AG08395 (cell line): ENCODE data around the gene NECTIN1.

Experiments
- DNase-seq: peaks from one replicate; pipeline ENCODE4 v3.0.0; 2012; ENCODE audit warnings: mixed read lengths, low spot score

NECTIN1 gene

DNA sequence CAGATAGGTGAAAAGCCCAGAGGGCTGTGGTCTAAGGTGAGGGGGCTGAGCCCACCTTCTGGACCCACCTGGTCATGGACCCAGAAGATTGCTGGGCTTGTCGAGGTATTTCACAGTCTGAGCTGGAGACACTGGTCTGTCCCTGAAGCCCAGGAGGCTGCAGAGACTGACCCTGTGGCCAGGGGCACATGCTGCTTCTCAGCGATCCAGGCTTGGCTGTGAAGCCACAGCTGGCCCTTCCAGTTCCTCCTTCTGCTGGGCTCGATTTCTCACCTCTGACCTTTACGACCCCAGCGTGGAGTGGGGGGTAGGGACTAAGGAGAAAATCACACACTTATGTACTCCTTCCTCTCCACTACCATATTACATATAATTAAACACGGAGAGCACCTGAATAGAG, 88.5 kb downstream of the NECTIN1 start:
- no peak for DNase-seq

GRCh38 chr11:119639642-119640205, 89.3 kb downstream of the NECTIN1 start:
- no peak for DNase-seq

GRCh38 chr11:119638851-119639250, 90.1 kb downstream of the NECTIN1 start:
- DNase-seq = no peak

DNA sequence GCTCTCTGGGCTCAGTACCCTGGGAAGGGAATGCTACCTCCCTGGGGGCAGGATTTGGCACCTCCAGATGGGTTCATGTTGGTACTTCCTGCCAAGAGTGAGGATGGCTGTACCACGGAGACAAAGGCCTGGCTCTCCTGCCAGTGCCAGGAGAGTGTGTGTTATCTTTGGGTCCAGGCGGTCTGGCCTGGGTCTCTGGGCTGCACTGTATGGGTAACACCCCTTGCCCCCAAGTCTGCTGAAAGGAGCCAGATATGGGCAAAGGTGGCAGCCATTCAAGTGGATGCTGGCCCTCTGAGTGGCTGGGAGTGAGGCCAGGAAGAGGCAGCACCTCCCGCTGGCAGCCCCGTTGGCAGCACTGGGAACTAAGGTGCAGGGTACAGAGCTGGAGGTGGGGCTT, 91.5 kb downstream of the NECTIN1 start:
- DNase-seq = no peak

GRCh38 chr11:119635776-119636175, 93.2 kb downstream of the NECTIN1 start:
- DNase-seq = no peak

DNA sequence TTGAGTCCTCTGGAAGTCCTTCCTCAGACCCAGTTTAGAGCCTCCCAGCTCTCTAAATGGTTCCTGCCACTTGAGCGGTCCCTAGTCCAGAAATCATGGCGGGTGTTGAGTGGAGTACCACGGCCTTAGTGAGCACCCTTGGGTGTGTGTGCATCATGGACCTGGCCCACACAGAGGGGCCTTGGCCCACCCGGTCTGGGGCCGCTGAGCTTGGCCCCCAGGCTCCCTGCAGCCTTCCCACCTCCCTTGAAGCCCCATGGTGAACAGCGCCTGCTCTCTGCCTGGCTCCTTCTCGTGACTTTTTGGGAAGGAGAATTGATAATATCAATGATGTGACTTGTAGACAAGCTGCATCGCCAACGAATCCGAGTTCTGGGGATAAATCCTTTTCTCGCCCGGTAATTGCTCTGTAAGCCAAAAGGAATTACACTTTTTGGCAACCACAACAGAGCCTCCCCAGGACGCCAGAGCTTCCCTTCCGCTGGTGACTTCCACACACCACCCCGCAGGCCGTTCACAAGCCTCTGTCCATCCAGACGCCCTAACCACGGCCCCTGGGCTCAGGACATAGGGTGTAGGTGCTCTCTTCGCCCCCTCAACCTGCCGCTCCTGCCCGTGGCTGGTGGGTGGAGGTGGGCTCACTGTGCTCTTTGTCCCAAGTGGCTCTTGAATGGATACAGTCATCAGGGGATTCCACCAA, 93.8 kb downstream of the NECTIN1 start:
- DNase-seq = no peak

DNA sequence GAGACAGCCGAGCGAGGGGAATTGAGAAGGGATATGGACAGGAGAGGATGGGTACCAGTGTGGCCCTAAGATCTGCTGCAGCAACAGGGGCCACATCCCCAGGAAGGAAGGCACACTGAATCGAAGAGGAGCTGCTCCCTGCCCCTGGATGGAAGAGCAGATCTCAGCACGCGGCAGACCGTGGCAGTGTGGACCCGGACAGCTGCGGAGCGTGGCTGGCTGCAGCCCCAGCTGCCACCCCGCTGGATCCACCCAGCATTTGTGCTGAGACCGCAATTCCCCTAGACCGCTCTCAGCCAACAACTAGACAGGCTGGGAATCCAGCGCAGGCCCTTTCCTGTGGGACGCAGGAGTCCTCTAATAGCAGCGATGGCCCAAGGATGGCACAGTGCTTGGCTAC, 94.7 kb downstream of the NECTIN1 start:
- no peak for DNase-seq

GRCh38 chr11:119629834-119630624, 99.0 kb downstream of the NECTIN1 start:
- no peak for DNase-seq

GRCh38 chr11:119629085-119629484, 99.9 kb downstream of the NECTIN1 start:
- DNase-seq = no peak

- no peak for DNase-seq
Measured at GRCh38 chr11:119627286-119627685, 101.7 kb downstream of the NECTIN1 start.

GRCh38 chr11:119626871-119627270, 102.1 kb downstream of the NECTIN1 start:
- no peak for DNase-seq

- DNase-seq = no peak
Measured at GRCh38 chr11:119626197-119626841, 102.7 kb downstream of the NECTIN1 start.

- no peak for DNase-seq
Measured at GRCh38 chr11:119625206-119625978, 103.6 kb downstream of the NECTIN1 start.

DNA sequence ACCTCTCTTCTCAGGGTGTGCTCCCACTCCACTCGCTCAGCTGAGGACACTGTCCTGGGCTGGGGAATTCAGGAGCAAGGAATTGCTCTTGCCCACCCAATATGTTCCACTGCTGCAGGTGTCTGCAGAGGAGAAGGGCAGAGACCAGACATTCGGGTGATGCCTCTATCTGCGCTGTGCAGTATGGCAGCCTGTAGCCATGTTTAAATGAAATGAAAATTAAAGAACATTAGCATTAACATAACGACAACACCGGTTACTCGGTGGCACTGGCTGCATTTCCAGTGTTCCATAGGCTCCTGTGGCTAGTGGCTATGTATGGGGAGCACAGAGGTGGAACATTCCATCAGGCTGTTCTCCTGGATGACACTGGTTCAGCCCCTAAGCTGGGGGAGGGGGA, 104.4 kb downstream of the NECTIN1 start:
- DNase-seq = no peak

GRCh38 chr11:119624102-119624615, 104.8 kb downstream of the NECTIN1 start:
- no peak for DNase-seq

DNA sequence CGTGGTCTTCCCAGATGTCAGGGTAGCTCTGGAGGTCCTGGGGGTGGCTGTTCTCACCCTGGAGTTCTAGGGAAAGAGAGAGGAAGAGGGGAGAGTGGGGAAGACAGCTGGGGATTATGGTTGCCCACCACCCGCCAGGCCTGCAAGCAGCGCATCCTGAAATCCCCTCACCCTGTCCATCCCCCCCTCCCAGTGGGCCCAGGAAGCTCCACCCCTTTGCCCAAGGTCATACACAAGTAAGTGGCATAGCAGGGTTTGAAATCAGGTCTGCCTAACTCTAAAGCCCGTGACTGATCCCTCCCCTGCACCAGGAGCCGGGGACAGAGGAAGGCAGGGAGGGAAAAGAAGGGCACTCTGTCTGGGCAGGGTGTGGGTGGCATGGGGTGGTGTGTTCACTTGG, 105.3 kb downstream of the NECTIN1 start:
- no peak for DNase-seq

DNA sequence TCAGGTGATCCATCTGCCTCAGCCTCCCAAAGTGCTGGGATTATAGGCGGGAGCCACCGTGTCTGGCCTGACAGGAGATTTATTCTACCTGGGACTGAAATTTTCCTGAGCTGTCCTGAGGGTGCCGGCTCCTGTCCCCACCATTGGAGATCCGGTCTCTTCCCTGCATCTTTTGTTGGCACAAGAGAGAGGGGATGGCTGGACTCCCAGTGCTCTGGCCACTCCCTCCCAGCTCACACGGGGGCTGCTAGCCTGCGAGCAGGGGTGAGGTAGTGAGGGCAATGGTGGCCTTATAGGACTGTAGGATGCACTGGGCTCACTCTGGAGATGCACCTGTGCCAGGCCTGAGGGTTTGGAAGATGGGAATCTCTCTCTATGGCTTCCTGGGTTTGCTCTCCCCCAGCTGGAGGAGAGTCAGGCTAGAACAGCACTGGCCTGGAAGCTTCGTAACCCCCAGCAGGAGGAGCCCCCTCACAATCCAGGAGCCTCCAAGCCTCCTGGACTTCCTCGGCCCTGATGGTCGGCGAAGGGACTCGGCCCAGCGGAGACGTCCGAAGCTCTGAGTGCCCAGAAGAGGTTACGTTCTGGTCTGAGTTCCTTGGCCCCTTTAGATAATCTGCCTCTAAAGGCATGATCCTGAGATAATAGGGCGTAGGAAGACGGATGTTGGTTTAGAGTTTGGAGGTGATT, 106.4 kb downstream of the NECTIN1 start:
- no peak for DNase-seq

DNA sequence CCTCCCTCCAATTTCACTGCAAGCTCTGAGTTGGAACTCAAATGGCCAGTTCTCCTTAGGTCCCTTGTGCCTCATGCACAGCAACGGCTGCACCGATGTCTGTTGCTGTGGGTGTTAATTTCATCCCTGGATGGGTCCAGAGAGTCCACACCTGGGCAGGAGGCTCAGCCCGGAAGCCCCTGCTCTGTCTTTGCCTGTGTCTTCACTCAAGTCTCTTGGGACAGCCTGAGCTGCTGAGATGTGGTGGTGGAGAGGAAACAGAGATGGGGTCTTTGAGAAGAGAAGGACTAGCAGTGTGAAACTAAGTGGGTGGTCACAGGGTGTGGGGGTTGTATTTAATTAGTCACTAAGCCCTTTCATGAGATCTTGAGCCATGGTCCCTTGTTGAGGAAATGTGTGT, 109.3 kb downstream of the NECTIN1 start:
- DNase-seq = no peak

DNA sequence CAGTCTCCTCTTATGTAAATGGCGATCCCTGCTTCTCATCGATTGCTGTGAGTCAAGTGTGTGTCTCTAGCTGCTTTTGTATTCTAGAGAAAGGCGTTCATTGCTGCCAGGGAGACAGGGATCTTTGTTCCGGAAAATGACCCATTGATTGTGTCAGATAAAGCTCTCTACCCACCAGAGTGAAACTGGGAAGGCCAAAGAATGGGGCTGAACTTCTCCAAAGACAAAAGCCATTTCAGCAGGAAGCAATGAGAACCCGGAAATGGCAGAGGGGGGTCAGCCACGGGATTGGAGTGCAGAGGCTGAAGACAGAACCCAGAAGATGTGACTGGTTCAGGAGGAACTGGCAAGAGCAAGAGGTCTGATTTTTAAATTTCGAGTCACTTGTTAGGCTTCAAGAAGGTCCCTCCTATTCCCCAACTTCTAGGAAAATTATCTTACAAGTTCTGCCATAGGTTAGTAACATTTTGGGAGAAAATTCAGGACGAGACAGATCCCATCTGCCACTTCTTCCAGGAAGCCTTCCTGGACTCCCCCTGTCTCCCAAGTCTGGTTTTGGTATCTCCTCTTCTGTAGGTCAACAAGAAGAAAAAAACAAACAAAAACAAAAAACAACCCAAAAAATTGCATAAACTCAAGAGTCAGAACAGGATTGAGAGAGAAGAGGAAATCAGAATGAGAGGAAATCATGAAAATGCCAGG, 110.6 kb downstream of the NECTIN1 start:
- DNase-seq = no peak

DNA sequence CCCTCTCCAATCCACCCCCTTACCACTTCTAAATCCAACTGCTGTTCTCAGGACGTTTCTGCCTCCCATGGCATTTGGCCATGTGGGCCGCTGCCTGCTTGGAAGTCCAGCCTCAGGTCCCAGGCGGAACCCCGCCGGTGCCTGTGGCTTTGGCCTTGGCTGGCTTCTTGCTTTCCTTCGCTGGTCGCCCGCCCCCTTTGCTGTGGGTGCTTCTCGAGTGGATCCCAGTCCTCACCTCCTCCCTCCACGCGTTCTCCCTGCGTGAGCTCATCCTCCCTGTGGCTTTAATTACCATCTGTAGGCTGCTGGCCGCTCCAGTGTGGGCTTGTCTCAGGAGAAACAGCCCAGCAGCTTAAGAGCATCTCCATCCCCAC, 111.7 kb downstream of the NECTIN1 start:
- no peak for DNase-seq
